PC-3 (cell line): ENCODE results near the gene XIRP1. TPM values are rescaled to one million over a fixed set of nuclear protein-coding genes. Genes with fewer than 3 reads are reported as not detected.

Experiments
- ATAC-seq: fragments of 200-7000 bp; cut with Tn5 transposase; 2 replicates; pipeline ENCODE4 v1.9.1; 2020; ENCODE audit warnings: mild to moderate bottlenecking, moderate library complexity
- BruUV-seq: library from RNA; stranded (reverse); fragments of 400-500 nt; replicated peaks from 2 replicates; lab custom pipeline; 2021; lab: Mats Ljungman, UMichigan
- CTCF ChIA-PET: fragments of 300-600 bp; sonication (Branson Sonifier 250); formaldehyde crosslinking; loops from one replicate; lab custom pipeline; 2022; ENCODE audit warnings: antibody characterized with exemption; lab: Charles Lee
- POLR2A ChIA-PET: fragments of 300-600 bp; sonication (Branson Sonifier 250); formaldehyde crosslinking; loops from one replicate; lab custom pipeline; 2022; ENCODE audit warnings: antibody characterized with exemption; ENCODE audit not compliant: unreplicated experiment; lab: Charles Lee
- DNase-seq: peaks from one replicate; pipeline ENCODE4 v3.0.0-alpha.2; 2015
- H2AFZ ChIP-seq: fragments of 300-600 bp; sonication (generic); 2 replicates; pipeline ENCODE4 v1.6.0; 2016; ENCODE audit warnings: antibody characterized with exemption, low read length
- H3F3A ChIP-seq: fragments of 300-600 bp; sonication (generic); one replicate; pipeline ENCODE4 v1.6.0; 2017; ENCODE audit warnings: antibody characterized with exemption, low read length, control low read depth, mild to moderate bottlenecking; ENCODE audit not compliant: unreplicated experiment
- H3K27ac ChIP-seq: fragments of 300-600 bp; sonication (generic); 2 replicates; pipeline ENCODE4 v1.5.1; 2016; ENCODE audit warnings: mild to moderate bottlenecking, low read length
- H3K27me3 ChIP-seq: fragments of 300-600 bp; sonication (generic); 2 replicates; pipeline ENCODE4 v1.6.1; 2016; ENCODE audit warnings: low read length, mixed read lengths
- H3K36me3 ChIP-seq: fragments of 300-600 bp; sonication (generic); 2 replicates; pipeline ENCODE4 v1.6.1; 2016; ENCODE audit warnings: low read depth, mixed run types, low read length, mixed read lengths
- H3K4me1 ChIP-seq: fragments of 300-600 bp; sonication (generic); 2 replicates; pipeline ENCODE4 v1.5.1; 2016; ENCODE audit warnings: low read length; ENCODE audit not compliant: insufficient read depth
- H3K4me2 ChIP-seq: fragments of 300-600 bp; sonication (generic); 2 replicates; pipeline ENCODE4 v1.6.0; 2016; ENCODE audit warnings: low read length
- H3K4me3 ChIP-seq: fragments of 300-600 bp; sonication (generic); 2 replicates; pipeline ENCODE4 v1.5.1; 2016; ENCODE audit warnings: mild to moderate bottlenecking, low read length, mixed read lengths
- H3K79me2 ChIP-seq: fragments of 300-600 bp; sonication (generic); 2 replicates; pipeline ENCODE4 v1.6.1; 2017; ENCODE audit warnings: low read length, mixed read lengths
- H3K9ac ChIP-seq: fragments of 300-600 bp; sonication (generic); 2 replicates; pipeline ENCODE4 v1.6.0; 2016; ENCODE audit warnings: mild to moderate bottlenecking, low read length
- H3K9me2 ChIP-seq: fragments of 300-600 bp; sonication (generic); replicated peaks from 2 replicates; pipeline ENCODE4 v1.6.1; 2016; ENCODE audit warnings: mixed run types, low read length, mixed read lengths
- H3K9me3 ChIP-seq: fragments of 300-600 bp; sonication (generic); 2 replicates; pipeline ENCODE4 v1.6.1; 2016; ENCODE audit warnings: low read length, mixed read lengths
- H4K20me1 ChIP-seq: fragments of 300-600 bp; sonication (generic); 2 replicates; pipeline ENCODE4 v1.6.1; 2016; ENCODE audit warnings: low read length, mixed read lengths
- CTCF ChIP-seq: fragments of 300-600 bp; sonication (generic); conservative IDR thresholded peaks from 2 replicates; pipeline ENCODE4 v1.5.1; 2017; ENCODE audit warnings: antibody characterized with exemption, low read depth, mild to moderate bottlenecking, low read length
- EZH2 ChIP-seq: fragments of 300-600 bp; sonication (generic); IDR thresholded peaks from one replicate; pipeline ENCODE4 v1.6.1; 2017; ENCODE audit warnings: antibody characterized with exemption, mild to moderate bottlenecking, low read length; ENCODE audit not compliant: unreplicated experiment
- EZH2phosphoT487 ChIP-seq: fragments of 300-600 bp; sonication (generic); IDR thresholded peaks from 2 replicates; pipeline ENCODE4 v1.6.1; 2018; ENCODE audit warnings: mild to moderate bottlenecking, antibody characterized with exemption, low read length, borderline replicate concordance
- intact Hi-C: fragments of 100-400 bp; cut with micrococcal nuclease; formaldehyde crosslinking; loops from 2 replicates; pipeline ENCODE4 v1.9.0; 2023
- total RNA-seq: library from RNA; depleted of rRNA; stranded (reverse); fragments of >200 nt; gene quantifications from 2 replicates; pipeline ENCODE4 v1.2.3, GENCODE V29; 2014

The XIRP1 gene
- total RNA-seq, 1 experiment from 2014 or later: not detected

GRCh38 chr3:39216176-39216790 is 23.9 kb upstream of the XIRP1 start:
- CTCF ChIA-PET: interaction anchor here (0.6 to 0.7 kb wide), 2 partner anchors 72 to 224 kb away, joined by 4 to 6 read pairs; no protein-coding TSS in a partner anchor
- intact Hi-C loops: no loop called here
- no TSS peak for BruUV-seq
- H3K79me2 ChIP-seq: no peaks in the 10 kb centered on the region
- DNase-seq: no peak
- no peaks in the 10 kb centered on the region for H3K9me2 ChIP-seq
- no peak for ATAC-seq
- POLR2A ChIA-PET: no interaction called here
- 0 out of 2 replicates have a peak, but pooled peaks cover 3% of the 10 kb centered on the region for H3K9me3 ChIP-seq
- no peaks in the 10 kb centered on the region for H3K4me1 ChIP-seq
- no peaks in the 10 kb centered on the region for H4K20me1 ChIP-seq
- H3F3A ChIP-seq: no peaks in the 10 kb centered on the region
- no peak overlapping the region for H3K27ac ChIP-seq
- H3K27me3 ChIP-seq: peaks cover 65% of the 10 kb centered on the region
- TF ChIP-seq CTCF: no peak
- TF ChIP-seq EZH2: no peak
- no peak for TF ChIP-seq EZH2phosphoT487
- H2AFZ ChIP-seq: no peak overlapping the region
- H3K4me3 ChIP-seq: no peak overlapping the region
- no peaks in the 10 kb centered on the region for H3K36me3 ChIP-seq
- no peak overlapping the region for H3K9ac ChIP-seq
- H3K4me2 ChIP-seq: no peak overlapping the region

DNA sequence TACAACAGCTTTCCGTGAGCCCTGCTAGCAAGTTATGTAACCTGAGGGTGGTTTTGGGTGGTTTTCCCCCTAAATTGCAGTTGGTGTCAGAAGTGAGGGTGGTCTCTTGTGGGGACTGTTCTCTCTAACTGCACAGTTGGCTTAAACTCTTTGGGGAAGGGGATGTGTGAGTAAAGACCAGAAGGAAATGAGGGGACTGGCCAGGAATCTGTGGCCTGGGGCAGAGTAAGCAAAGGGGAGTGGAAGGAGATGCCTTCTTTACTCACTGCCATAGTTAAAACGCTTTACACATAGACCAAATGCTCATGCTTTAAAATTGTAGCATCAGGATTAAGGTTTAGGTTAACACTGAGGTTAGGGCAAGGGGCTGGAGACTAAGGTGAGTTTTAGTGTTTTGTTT is 21.2 kb upstream of the XIRP1 start:
- CTCF ChIA-PET: no interaction called here

More for the DNA sequence above, 21.2 kb upstream of the XIRP1 start:
- H3K4me3 ChIP-seq: no peak overlapping the region
- no peaks in the 10 kb centered on the region for H3K9me2 ChIP-seq
- TF ChIP-seq EZH2phosphoT487 (no peak), EZH2 (no peak), CTCF (no peak)
- no peak overlapping the region for H2AFZ ChIP-seq
- no peak for DNase-seq
- no peaks in the 10 kb centered on the region for H3K36me3 ChIP-seq
- H4K20me1 ChIP-seq: no peaks in the 10 kb centered on the region
- H3K9me3 ChIP-seq: 0 out of 2 replicates have a peak, but pooled peaks cover 3% of the 10 kb centered on the region
- BruUV-seq: no TSS peak
- H3K4me2 ChIP-seq: no peak overlapping the region
- peaks cover 43% of the 10 kb centered on the region; the same call in 1 of the 2 replicates for H3K27me3 ChIP-seq
- no peak for ATAC-seq
- H3K79me2 ChIP-seq: no peaks in the 10 kb centered on the region
- H3K9ac ChIP-seq: no peak overlapping the region
- H3K4me1 ChIP-seq: no peaks in the 10 kb centered on the region
- POLR2A ChIA-PET: no interaction called here
- intact Hi-C loops: no loop called here
- H3K27ac ChIP-seq: no peak overlapping the region
- H3F3A ChIP-seq: no peaks in the 10 kb centered on the region
